Measurements from ENCODE around the gene ILDR2.

The ILDR2 gene

GRCh38 chr1:166953491-166953890 lies 21.8 kb downstream of the ILDR2 start:
- no peaks in the 10 kb centered on the region for H3K27me3 ChIP-seq (ENCODE audit: insufficient read depth, low read length, poor library complexity, severe bottlenecking)
- H3K9ac ChIP-seq (ENCODE audit: low read depth, low read length, poor library complexity, severe bottlenecking) = no peak overlapping the region
- H3K4me1 ChIP-seq (ENCODE audit: insufficient read depth, low read length, poor library complexity, severe bottlenecking) = no peaks in the 10 kb centered on the region
- H3K4me3 ChIP-seq (ENCODE audit: low read length, poor library complexity, severe bottlenecking) = no peak overlapping the region
- H3F3A ChIP-seq (ENCODE audit: low read depth) = no peaks in the 10 kb centered on the region
- peaks cover 4% of the 10 kb centered on the region; the same call in 1 of the 2 replicates for H3K36me3 ChIP-seq (ENCODE audit: insufficient read depth, low read length)
- no peak for TF ChIP-seq CTCF (conservative IDR thresholded peaks at IDR 0.05; ENCODE audit: low read length)
- TF ChIP-seq EZH2phosphoT487 (IDR thresholded peaks at IDR 0.05; ENCODE audit: borderline replicate concordance) = no peak
- H2AFZ ChIP-seq (ENCODE audit: low read length) = no peak overlapping the region
- no peaks in the 10 kb centered on the region for H3K9me2 ChIP-seq (replicated peaks; ENCODE audit: low read depth, low read length)
- no peaks in the 10 kb centered on the region for H4K20me1 ChIP-seq (ENCODE audit: insufficient read depth, low read length, poor library complexity, severe bottlenecking)
- H3K79me2 ChIP-seq (ENCODE audit: insufficient read depth, low read length) = no peaks in the 10 kb centered on the region
- H3K9me3 ChIP-seq (ENCODE audit: insufficient read depth, low read depth, low read length) = no peaks in the 10 kb centered on the region
- H3K4me2 ChIP-seq (ENCODE audit: low read depth, low read length, poor library complexity, severe bottlenecking) = no peak overlapping the region

GRCh38 chr1:166952002-166952746 lies 23.2 kb downstream of the ILDR2 start:
- no peaks in the 10 kb centered on the region for H3K9me3 ChIP-seq (ENCODE audit: insufficient read depth, low read depth, low read length)
- no peaks in the 10 kb centered on the region for H3K4me1 ChIP-seq (ENCODE audit: insufficient read depth, low read length, poor library complexity, severe bottlenecking)
- H2AFZ ChIP-seq (ENCODE audit: low read length) = no peak overlapping the region
- no peak overlapping the region for H3K4me3 ChIP-seq (ENCODE audit: low read length, poor library complexity, severe bottlenecking)
- H3K9me2 ChIP-seq (replicated peaks; ENCODE audit: low read depth, low read length) = no peaks in the 10 kb centered on the region
- no peak overlapping the region for H3K9ac ChIP-seq (ENCODE audit: low read depth, low read length, poor library complexity, severe bottlenecking)
- no peaks in the 10 kb centered on the region; the same call in 1 of the 2 replicates for H3K36me3 ChIP-seq (ENCODE audit: insufficient read depth, low read length)
- H3F3A ChIP-seq (ENCODE audit: low read depth) = no peaks in the 10 kb centered on the region
- H3K79me2 ChIP-seq (ENCODE audit: insufficient read depth, low read length) = no peaks in the 10 kb centered on the region
- no peak overlapping the region for H3K4me2 ChIP-seq (ENCODE audit: low read depth, low read length, poor library complexity, severe bottlenecking)
- TF ChIP-seq EZH2phosphoT487 (IDR thresholded peaks at IDR 0.05; ENCODE audit: borderline replicate concordance) = no peak
- no peak for TF ChIP-seq CTCF (conservative IDR thresholded peaks at IDR 0.05; ENCODE audit: low read length)
- no peaks in the 10 kb centered on the region for H4K20me1 ChIP-seq (ENCODE audit: insufficient read depth, low read length, poor library complexity, severe bottlenecking)
- H3K27me3 ChIP-seq (ENCODE audit: insufficient read depth, low read length, poor library complexity, severe bottlenecking) = no peaks in the 10 kb centered on the region

GRCh38 chr1:166951050-166951449 lies 24.3 kb downstream of the ILDR2 start:
- Histone ChIP-seq H3K4me3 (ENCODE audit: low read length, poor library complexity, severe bottlenecking) (no peak overlapping the region), H3F3A (ENCODE audit: low read depth) (no peaks in the 10 kb centered on the region), H3K4me1 (ENCODE audit: insufficient read depth, low read length, poor library complexity, severe bottlenecking) (peaks cover under 1% of the 10 kb centered on the region), H3K27me3 (ENCODE audit: insufficient read depth, low read length, poor library complexity, severe bottlenecking) (no peaks in the 10 kb centered on the region), H2AFZ (ENCODE audit: low read length) (no peak overlapping the region), H3K9ac (ENCODE audit: low read depth, low read length, poor library complexity, severe bottlenecking) (no peak overlapping the region), H3K79me2 (ENCODE audit: insufficient read depth, low read length) (no peaks in the 10 kb centered on the region), H3K36me3 (ENCODE audit: insufficient read depth, low read length) (no peaks in the 10 kb centered on the region; the same call in 1 of the 2 replicates), H3K4me2 (ENCODE audit: low read depth, low read length, poor library complexity, severe bottlenecking) (no peak overlapping the region), H3K9me3 (ENCODE audit: insufficient read depth, low read depth, low read length) (no peaks in the 10 kb centered on the region), H4K20me1 (ENCODE audit: insufficient read depth, low read length, poor library complexity, severe bottlenecking) (no peaks in the 10 kb centered on the region), H3K9me2 (replicated peaks; ENCODE audit: low read depth, low read length) (no peaks in the 10 kb centered on the region)
- no peak for TF ChIP-seq CTCF (conservative IDR thresholded peaks at IDR 0.05; ENCODE audit: low read length)
- TF ChIP-seq EZH2phosphoT487 (IDR thresholded peaks at IDR 0.05; ENCODE audit: borderline replicate concordance) = no peak
